Transverse colon (tissue), 3 donors: Measurements from ENCODE around the gene VAV2.

Experiments used
- CTCF ChIP-seq, 5 experiments: fragments of 200-600 bp in 3 of 5; fragments of 450-650 bp in 2 of 5; sonication (generic) in 3 of 5; IDR thresholded peaks; 1 replicate in 2 of 5; 2 replicates in 3 of 5; pipeline ENCODE4 v1.5.1; 2016 to 2017; ENCODE audit warnings: antibody characterized with exemption in 5 of 5, inconsistent platforms in 3 of 5, mild to moderate bottlenecking in 2 of 5, moderate library complexity in 1 of 5
- EP300 ChIP-seq: sonication (generic); formaldehyde crosslinking; IDR thresholded peaks from one replicate; pipeline ENCODE4 v1.6.1; 2017; ENCODE audit warnings: antibody characterized with exemption, low read depth
- POLR2A ChIP-seq: fragments of 450-650 bp; IDR thresholded peaks from one replicate; pipeline ENCODE4 v1.6.1; 2016; ENCODE audit warnings: antibody characterized with exemption, mild to moderate bottlenecking, moderate library complexity

GRCh38 chr9:133824802-133825186 lies 167.3 kb downstream of the VAV2 start:
- TF ChIP-seq POLR2A = no peak
- TF ChIP-seq CTCF (IDR thresholded peaks at IDR 0.05) = no peak
- no peak for TF ChIP-seq EP300
